Measurements from ENCODE around the gene AHCTF1.
"Not testable (repeated sequence)": the region's sequence is repeated elsewhere in the genome, so short reads cannot be mapped to it uniquely, and the experiment has no call there.

Gene AHCTF1

DNA sequence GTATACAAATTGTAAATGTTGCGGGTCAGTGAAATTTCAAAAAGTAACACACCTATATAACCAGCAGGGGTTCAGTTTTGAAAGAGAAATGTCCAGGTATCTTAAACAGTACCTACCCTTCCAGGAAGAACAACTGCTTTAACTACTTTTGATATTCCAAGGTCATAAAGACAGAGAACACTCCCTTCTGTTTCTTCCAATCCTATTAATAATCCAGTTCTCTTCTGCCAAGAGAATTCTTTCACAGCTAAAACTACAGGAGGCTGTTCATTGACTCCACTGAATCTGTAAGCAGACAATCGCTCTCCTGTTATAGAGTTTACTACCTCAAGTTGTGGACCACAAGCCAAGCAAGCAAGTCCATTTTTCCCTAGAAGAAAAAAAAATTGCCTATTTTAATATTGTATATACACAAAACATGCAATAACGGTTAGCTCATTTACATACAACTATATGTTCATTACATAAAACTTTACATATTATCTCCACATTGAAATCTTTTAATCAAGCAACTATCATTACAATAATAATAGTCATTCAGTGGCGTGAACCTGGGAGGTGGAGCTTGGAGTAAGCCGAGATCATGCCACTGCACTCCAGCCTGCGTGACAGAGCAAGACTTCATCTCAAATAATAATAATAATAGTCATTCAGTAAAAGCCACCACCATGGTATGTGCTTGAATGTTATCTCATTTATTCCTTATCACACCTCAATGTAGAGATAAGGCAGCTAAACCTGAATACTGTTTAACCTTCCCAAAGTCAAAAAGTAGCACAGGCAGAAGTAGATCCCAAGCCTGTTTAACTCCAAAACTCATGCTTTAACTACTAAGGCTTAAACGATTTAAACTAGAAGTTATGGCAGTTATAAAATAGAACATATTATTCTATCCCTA is 15.5 kb downstream of the AHCTF1 start:
- DNase-seq (ENCODE audit: low read depth), result not testable (repeated sequence)

DNA sequence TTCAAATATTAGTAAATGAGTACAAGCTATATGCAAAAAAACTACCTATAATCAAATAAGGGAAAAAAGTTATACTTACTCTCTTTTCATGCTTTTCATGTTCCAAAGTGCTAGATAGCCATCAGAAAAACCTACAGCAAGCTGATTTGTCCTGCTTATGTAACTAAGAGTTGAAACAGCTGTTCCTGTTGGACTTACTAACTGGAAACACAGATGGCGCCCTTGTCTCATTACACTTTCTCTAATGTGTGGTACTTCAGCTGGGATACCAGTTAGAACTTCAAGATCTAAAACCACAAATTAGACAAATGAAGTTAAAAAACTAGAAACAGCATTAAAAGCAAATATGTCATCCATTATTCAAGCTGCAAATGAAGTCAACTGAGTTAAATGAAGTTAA is 24.3 kb downstream of the AHCTF1 start:
- no peak for DNase-seq (ENCODE audit: low read depth)

DNA sequence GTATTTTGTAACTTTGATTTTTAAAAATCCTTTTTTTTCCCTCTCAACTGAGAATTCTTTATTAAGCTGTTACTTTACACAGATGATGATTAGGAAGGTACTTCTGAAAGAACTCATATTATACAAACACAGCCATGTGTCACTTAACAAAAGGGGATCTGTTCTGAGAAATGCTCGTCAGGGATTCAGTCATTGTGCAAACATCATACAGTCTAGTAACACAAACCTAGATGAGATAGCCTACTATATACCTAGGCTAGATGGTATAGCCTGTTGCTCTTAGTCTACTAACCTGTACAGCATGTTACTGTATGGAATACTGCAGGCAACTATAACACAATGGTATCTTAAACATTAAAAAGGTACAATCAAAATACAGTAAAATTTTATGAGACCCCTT is 24.9 kb downstream of the AHCTF1 start:
- no peak for DNase-seq (ENCODE audit: low read depth)

GRCh38 chr1:246901874-246902273 is 29.9 kb downstream of the AHCTF1 start:
- no peak for DNase-seq (ENCODE audit: low read depth)

DNA sequence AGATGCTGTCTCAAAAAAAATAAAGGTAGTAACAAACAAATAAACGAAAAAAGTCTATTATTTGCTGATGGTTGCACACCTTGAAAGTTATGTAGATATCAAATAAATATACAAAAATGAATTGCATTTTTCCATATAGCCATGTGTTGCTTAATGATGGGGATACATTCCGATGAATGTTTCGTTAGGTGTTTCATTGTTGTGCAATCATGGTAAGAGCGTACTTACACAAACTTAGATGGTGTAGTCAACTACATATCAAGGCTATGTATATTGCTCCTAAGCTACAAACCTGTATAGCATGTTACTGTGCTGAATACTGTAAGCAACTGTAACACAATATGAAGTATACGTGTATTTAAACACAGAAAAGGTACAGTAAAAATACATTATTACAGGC is 34.4 kb downstream of the AHCTF1 start:
- no peak for DNase-seq (ENCODE audit: low read depth)

DNA sequence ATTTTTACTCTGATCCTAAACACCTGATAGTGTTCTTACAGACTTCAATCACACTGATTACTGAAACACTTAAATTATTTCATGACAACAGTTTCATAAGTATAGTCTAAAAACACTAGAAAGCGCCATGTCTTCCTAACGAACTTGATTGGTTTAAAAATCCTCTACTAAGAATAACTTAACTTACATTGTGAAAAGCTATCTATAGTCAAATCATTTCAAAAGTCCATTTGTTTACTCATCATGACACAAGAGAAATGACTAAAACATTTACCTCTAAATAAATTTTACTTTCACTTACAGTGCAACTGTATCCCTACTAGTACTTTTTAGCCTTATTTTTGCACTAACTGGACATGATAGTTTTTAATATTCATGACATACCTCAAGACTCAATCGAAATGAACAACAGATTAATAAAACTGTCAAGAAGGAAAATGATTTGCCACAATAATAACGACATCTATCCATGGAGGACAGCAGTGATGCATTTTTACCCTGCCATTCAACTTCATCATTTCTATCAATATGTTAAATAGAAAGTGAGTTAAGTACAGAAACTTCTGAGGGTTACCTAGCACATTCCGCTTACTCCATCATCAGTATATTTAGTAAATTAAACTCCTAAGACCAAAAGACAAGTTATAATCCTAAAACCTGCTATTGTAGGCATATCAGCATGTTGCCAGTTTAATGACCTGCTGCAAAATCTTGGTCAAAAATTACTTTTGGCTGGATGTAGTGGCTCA is 38.4 kb downstream of the AHCTF1 start:
- DNase-seq (ENCODE audit: low read depth), result no peak

- DNase-seq (ENCODE audit: low read depth), result no peak
These were observed 40.6 kb downstream of the AHCTF1 start for GRCh38 chr1:246891105-246891504.

- DNase-seq (ENCODE audit: low read depth), result no peak
These were observed 43.2 kb downstream of the AHCTF1 start for GRCh38 chr1:246888522-246888921.

DNA sequence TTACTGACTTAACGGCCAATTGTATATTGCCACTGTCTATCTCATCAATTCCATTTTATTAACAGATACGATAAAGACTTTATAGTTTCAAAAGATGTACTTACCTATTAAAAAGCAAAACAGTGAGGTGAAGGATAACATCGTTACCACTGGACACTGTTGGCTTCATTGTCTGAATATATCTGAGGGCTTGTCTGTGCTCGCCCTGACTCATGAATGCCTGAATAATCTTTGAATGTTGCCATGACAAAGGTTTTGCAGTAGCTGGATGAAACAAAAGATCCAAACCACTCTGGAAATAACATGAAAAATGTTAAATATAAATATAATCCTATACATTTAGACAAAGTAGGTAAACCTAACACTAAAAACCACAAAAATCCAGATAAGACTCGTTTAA is 46.4 kb downstream of the AHCTF1 start:
- not testable (repeated sequence) for DNase-seq (ENCODE audit: low read depth)

DNA sequence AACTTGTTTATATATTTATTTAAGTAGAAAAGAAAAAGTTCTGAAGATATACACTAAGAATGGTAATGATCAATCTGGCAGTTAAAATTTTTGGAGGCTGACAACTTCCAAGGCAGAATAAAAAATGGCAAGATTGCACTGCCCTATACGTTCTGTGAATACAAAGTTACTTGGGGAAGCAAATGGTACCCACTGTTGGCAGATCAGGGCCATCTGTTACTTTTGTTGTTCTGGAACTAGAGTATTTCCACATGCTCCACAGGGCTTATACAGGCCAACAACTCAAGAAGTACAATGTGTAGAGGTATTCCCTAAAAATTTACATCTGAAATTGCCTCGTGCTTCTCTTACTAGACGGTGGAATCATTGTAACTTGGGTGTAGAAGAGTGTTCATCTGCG is 53.2 kb downstream of the AHCTF1 start:
- no peak for DNase-seq (ENCODE audit: low read depth)

DNA sequence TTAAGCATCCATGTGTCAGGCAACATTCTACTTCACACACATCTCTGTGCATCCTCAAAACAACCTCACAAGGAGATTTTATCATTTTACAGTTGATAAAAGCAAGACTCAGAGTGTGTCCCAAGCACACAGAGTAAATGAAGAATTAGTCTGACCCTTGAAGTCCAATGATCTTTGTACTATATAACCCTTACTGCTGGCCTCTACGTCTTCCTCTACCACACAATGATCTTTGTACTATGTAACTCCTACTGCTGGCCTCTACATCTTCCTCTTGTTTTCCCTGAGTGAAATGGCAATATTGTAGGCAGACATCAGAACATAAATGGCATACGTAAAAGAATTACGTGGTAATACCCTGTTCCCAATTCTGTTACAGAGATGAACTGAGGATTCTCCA is 55.3 kb downstream of the AHCTF1 start:
- DNase-seq (ENCODE audit: low read depth), result no peak

DNA sequence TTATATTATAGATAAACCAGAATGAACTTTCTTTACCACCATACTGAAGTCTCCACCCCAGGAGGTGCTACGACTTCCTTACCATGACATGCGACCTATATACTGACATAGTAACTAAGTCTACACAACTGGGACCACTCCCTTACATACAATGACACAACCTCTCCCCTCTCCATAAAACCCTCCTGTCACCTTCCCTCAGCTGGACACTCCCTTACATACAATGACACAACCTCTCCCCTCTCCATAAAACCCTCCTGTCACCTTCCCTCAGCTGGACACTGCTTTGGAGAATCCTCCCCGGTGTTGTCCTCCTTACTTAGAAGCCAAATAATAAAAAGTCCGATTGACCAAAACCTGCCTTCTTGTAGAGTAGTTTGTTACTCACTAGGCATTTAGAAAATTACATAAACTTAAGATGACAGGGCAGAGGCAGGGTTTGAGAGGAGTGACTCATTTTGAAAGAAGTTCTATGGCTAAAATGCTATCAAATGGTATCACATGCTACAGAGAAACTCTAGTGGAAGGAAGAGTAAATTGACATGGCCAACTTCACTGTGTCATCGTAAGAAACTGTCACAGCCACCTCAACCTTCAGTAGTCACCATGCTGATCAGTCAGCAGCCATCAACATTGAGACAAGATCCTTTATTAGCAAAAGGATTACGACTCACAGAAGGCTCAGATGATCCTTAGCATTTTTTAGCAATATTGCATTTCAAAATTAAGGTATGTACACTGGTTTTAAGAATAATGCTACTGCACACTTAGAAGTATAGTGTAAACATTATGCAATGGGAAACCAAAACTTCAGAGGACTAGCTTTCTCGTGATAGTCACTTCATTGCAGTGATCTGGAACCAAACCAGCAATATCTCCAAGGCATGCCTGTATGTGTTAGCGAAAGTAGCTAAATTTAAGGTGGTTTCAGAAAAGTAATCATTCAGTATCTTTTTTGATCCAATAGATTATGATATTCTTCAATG is 56.4 kb downstream of the AHCTF1 start:
- DNase-seq (ENCODE audit: low read depth), result no peak

DNA sequence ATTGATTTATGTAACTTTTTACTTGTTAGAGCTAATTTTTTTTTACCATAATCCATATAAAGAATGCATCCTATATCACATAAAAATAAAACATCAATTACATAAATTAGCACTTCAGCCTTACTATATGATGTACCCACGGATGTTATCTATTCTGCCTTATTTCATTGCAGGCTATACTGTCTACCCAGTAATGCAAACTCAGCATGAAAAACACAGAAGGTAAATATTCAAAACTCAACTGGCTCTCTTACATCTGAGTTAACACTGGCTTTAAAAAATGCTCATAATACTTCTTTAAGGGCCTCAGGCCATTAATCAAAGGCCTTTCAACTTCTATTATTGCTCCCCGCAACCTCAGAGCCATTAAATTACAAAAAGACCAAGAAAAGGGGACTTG is 65.8 kb downstream of the AHCTF1 start:
- no peak for DNase-seq (ENCODE audit: low read depth)

GRCh38 chr1:246863791-246864190 is 68.0 kb downstream of the AHCTF1 start:
- DNase-seq (ENCODE audit: low read depth), result not testable (repeated sequence)

- DNase-seq (ENCODE audit: low read depth), result no peak
These were observed 71.3 kb downstream of the AHCTF1 start for GRCh38 chr1:246860401-246860800.

GRCh38 chr1:246856371-246856770 is 75.4 kb downstream of the AHCTF1 start:
- no peak for DNase-seq (ENCODE audit: low read depth)

DNA sequence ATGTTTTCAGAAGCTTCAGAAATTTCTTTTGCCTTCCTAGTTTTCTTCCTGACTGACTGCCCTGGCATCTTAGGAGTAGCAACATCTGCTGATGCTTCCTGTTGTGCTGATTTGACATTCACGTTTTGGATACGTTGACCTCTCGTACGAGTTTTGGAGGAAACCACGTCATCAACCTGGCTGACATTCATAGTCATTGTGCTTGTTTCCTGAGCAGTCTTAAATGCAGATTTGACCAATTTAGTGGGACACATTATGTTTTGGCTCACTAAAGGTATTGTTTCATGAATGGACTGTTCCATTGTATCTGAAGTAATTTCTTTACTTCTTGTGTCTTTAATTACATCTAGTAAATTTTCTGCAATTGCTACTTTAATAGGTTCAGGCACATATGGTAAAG is 81.1 kb downstream of the AHCTF1 start:
- DNase-seq (ENCODE audit: low read depth), result not testable (repeated sequence)

DNA sequence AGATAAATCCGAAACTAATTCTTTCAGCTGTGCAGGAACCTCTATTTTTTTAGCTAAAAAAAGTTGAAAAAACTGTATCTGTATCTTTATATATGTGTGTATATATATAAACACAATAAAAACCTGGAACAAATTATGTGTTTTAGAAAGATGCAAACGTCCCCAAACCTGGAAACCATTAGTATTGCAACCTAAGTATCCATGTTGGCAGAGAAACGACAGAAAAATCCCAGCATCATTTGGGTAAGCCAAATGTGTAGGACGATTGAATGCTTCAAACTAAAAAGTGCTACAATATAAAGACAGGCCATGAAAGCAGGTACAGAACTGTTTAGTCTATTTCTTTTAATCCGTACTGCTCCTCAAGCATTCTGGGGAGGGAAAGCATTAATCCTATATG is 87.9 kb downstream of the AHCTF1 start:
- DNase-seq (ENCODE audit: low read depth), result no peak

GRCh38 chr1:246840761-246841160 is 91.0 kb downstream of the AHCTF1 start:
- not testable (repeated sequence) for DNase-seq (ENCODE audit: low read depth)

- DNase-seq (ENCODE audit: low read depth), result no peak
These were observed 93.7 kb downstream of the AHCTF1 start for GRCh38 chr1:246838118-246838456.

DNA sequence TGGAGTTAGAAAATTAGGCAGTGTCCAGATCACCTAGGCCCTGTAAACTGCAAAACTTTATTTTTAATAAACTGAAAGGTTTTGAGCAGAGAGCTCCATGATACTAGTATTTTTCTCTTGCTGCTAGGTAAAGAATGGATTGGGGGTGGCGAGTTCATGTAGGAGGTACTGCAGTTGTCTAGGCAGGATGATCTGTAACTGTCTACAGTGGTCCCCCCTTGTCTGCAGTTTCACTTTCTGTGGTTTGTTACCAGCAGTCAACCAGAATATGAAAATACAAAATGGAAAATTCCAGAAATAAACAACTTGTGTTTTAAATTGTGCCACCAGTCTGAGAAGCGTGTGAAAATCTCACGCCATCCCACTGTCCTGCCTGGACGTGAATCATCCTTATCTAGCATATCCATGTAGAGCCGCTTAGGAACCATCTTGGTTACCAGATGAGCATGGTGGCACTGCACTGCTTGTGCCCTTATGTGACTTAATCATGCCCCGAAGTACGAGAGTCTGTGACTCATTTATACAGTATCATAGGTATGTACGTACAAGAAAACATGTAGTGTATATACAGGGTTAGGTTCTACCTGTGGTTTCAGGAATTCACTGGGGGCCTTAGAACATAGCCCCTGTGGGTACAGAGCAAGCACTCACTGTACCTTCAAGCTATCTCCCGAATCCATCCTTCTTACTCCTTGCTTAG is 94.2 kb downstream of the AHCTF1 start:
- DNase-seq (ENCODE audit: low read depth), result no peak

All from stimulated activated CD8-positive, alpha-beta memory T cell treated with anti-CD3 and anti-CD28 coated beads, Interleukin-15, amount 100 ng/mL, for 24 hours (primary cell).